Erythroblast (primary cell): Measurements from ENCODE around the gene VAV3.

ENCODE experiments used
- GATA1 ChIP-seq: IDR thresholded peaks from 2 replicates; pipeline ENCODE4 v1.6.1; 2011; ENCODE audit warnings: low read depth, mild to moderate bottlenecking, control low read depth, low read length, moderate library complexity
- POLR2A ChIP-seq: IDR thresholded peaks from 2 replicates; pipeline ENCODE4 v1.6.1; 2011; ENCODE audit warnings: mild to moderate bottlenecking, low read length

- TF ChIP-seq POLR2A (no peak), GATA1 (no peak)
Measured at GRCh38 chr1:107920999-107921398, 44.0 kb downstream of the VAV3 start.
